RWPE1 (cell line): ENCODE results near the gene RXFP1.
"Not testable (repeated sequence)": the region's sequence is repeated elsewhere in the genome, so short reads cannot be mapped to it uniquely, and the experiment has no call there.

Experiments
- CTCF ChIA-PET: fragments of 350-600 bp; sonication (Branson Sonifier 250); formaldehyde crosslinking; extraction: SDS; loops from one replicate; lab custom pipeline; 2021; lab: Yijun Ruan, JAX
- POLR2A ChIA-PET: fragments of 400-600 bp; formaldehyde crosslinking; extraction: SDS; loops from one replicate; lab custom pipeline; 2020; ENCODE audit warnings: antibody characterized with exemption; ENCODE audit not compliant: low non-redundant PET; lab: Yijun Ruan, JAX
- DNase-seq: peaks from one replicate; pipeline ENCODE4 v3.0.0; 2012; ENCODE audit warnings: low spot score
- H3K27ac ChIP-seq: fragments of 450-650 bp; 2 replicates; pipeline ENCODE4 v1.5.1; 2017
- TF ChIP-seq, protein P1 (sequence below): fragments of 450-650 bp; conservative IDR thresholded peaks from 2 replicates; pipeline ENCODE4 v1.5.1; 2017; ENCODE audit warnings: low read depth, mild to moderate bottlenecking

The RXFP1 gene

DNA sequence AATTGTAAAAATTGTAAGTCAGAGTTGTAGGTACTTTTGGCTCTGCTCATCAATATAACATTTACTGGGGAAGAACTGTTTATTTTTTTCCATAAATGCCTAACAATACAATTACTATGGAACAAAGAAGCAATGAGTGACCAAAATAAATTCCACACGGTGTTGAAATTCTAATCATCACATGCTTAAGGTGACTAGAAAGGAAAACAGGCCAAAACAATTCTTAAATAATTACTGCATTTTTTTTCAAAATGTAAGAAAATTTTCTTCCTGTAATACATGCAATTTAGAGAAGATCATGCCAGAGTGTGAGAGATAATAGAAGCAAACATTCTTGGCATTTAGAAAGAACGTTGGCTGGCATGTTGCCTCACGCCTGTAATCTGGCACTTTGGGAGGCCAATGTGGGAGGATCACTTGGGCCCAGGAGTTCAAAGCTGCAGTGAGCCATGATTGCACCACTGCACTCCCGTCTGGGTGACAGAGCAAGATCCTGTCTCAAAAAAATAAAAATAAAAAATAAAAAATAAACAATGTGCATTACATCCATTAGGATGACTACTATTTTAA, 127.5 kb downstream of the RXFP1 start:
- ChIA-PET POLR2A (no interaction called here), CTCF (interaction anchor here (0.7 kb wide), 1 partner anchor 395 kb away, joined by 3 read pairs; no protein-coding TSS in a partner anchor)
- TF ChIP-seq, protein P1, sequence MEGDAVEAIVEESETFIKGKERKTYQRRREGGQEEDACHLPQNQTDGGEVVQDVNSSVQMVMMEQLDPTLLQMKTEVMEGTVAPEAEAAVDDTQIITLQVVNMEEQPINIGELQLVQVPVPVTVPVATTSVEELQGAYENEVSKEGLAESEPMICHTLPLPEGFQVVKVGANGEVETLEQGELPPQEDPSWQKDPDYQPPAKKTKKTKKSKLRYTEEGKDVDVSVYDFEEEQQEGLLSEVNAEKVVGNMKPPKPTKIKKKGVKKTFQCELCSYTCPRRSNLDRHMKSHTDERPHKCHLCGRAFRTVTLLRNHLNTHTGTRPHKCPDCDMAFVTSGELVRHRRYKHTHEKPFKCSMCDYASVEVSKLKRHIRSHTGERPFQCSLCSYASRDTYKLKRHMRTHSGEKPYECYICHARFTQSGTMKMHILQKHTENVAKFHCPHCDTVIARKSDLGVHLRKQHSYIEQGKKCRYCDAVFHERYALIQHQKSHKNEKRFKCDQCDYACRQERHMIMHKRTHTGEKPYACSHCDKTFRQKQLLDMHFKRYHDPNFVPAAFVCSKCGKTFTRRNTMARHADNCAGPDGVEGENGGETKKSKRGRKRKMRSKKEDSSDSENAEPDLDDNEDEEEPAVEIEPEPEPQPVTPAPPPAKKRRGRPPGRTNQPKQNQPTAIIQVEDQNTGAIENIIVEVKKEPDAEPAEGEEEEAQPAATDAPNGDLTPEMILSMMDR: no peak
- no peak overlapping the region for H3K27ac ChIP-seq
- DNase-seq: no peak

DNA sequence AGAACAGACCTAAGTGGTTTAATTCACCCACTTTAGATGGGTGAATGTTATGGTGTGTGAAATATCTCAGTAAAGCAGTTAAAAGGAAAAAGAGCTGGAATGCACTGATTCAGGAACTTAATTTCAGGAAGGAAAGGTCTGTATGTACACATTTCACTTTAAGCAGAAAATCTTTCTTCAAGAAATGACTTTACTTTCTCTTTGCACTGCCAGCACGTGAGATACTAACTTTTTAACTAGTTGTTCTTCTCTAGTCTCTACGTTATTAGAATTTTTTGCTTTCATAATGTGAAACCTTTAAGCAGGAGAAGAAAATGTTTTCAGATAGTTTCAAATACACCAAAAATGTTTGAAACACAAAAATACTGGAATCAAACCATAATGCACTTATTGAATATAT, 131.2 kb downstream of the RXFP1 start:
- TF ChIP-seq, protein P1: no peak

DNA sequence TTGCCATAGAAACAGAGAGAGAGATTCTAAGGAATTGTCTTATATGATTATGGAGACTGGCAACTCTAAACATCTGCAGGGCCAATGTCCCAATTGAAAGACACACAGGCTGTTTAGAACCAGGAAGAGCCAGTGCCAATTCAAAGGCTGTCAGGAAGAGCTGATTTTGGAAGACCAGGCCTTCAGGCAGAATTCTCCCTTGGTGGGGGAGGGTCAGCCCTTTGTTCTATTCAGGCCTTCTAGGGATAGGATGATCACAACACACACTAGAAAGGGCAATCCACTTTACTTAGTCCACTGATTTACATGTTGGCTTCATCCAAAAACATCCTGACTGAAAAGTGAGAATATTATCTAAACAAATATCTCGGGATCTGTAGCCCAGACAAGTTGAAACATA, 134.8 kb downstream of the RXFP1 start:
- ChIA-PET CTCF (no interaction called here), POLR2A (no interaction called here)
- no peak overlapping the region for H3K27ac ChIP-seq
- no peak for DNase-seq
- TF ChIP-seq, protein P1: no peak

More for the DNA sequence above, 131.2 kb downstream of the RXFP1 start:
- ChIA-PET POLR2A (no interaction called here), CTCF (no interaction called here)
- H3K27ac ChIP-seq: no peak overlapping the region
- no peak for DNase-seq

DNA sequence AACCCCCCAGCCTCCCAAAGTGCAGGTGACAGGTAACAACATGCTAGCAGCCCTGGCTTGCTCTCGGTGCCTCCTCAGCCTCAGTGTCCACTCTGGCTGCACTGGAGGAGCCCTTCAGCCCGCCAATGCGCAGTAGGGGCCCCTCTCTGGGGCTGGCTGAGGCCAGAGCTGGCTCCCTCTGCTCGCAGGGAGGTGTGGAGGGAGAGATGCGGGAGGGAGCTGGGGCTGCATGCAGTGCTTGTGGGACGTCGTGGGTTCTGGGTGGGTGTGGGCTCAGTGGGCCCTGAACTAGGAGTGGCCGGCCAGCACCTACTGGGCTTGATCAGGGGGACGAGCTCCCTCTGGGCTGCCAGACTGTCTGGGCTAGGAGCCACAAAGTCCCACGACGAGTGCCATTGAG, 135.6 kb downstream of the RXFP1 start:
- TF ChIP-seq, protein P1: no peak
- ChIA-PET POLR2A (no interaction called here), CTCF (interaction anchor here (0.6 kb wide), 1 partner anchor 176 kb away, joined by 3 read pairs; no protein-coding TSS in a partner anchor)
- no peak overlapping the region for H3K27ac ChIP-seq
- DNase-seq: no peak

DNA sequence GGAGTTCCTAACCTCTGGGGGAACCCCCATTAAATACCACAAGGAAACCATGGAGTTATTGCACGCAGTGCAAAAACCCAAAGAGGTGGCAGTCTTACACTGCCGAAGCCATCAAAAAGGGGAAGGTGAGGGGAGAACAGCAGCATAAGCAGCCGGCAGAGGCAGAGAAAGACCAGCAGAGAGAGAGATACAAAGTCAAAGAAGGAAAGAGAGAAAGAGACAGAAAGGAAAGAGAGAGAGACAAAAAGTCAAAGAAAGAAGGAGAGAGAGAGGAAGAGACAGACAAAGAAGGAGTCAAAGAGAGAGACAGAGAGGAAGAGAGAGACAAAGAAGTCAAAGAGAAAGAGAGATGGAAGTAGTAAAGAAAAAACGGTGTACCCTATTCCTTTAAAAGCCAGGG, 141.6 kb downstream of the RXFP1 start:
- DNase-seq, CTCF ChIA-PET, POLR2A ChIA-PET, H3K27ac ChIP-seq: not testable (repeated sequence)

DNA sequence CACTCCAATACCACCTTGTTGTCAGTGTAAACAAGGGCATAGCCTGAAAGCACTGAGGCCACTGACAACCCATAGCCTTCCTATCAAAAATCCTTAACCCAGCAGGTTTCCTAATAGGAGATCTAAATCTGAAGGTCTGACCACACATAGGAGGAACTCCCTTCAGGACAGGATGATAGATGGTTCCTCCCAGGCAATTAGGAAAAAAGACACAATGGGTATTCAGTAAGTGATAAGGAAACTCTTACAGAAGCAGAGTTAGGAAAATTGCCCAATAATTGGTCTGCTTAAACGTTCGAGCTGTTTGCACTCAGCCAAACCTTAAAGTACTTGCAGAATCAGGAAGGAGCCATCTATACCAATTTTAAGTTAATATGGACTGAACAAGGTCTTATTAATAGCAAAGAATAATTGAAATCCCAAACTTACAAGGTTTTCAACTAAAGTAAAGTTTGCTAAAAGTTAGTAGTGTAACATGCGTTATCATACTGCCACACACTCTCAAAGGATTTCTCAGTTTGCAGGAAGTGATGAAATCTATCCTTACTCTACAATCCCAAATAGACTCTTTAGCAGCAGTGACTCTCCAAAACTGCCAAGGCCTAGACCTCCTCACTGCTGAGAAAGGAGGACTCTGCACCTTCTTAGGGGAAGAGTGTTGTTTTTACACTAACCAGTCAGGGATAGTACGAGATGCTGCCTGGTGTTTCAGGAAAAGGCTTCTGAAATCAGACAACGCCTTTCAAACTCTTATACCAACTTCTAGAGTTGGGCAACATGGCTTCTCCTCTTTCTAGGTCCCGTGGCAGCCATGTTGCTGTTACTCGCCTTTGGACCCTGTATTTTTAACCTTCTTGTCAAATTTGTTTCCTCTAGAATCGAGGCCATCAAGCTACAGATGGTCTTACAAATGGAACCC, 142.3 kb downstream of the RXFP1 start:
- POLR2A ChIA-PET, CTCF ChIA-PET, H3K27ac ChIP-seq, DNase-seq: not testable (repeated sequence)

DNA sequence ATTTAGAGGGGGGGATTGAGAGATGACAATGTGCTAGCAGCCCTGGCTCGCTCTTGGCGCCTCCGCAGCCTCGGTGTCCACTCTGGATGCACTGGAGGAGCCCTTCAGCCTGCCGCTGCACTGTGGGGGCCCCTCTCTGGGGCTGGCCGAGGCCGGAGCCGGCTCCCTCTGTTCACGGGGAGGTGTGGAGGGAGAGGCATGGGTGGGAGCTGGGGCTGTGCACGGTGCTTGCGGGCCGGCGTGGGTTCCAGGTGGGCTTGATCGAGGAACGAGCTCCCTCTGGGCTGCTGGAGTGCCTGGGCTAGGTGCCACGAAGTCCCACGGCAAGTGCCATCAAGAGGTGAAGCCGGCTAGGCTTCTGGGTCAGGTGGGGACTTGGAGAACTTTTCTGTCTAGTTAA, 143.1 kb downstream of the RXFP1 start:
- ChIA-PET CTCF (no interaction called here), POLR2A (no interaction called here)
- DNase-seq: no peak
- TF ChIP-seq, protein P1: no peak
- H3K27ac ChIP-seq: no peak overlapping the region
